Retinal pigment epithelial cell (primary cell): ENCODE results near the gene GAPDHS.
A peak's percentile ranks its signal among the peaks of the same experiment; 100 is the strongest.

Experiments
- DNase-seq: peaks from one replicate; pipeline ENCODE4 v3.0.0-alpha.2; 2010; ENCODE audit warnings: low read depth
- H3K4me3 ChIP-seq: 2 replicates; pipeline ENCODE4 v1.5.1; 2011; ENCODE audit warnings: mild to moderate bottlenecking, low read length, control low read depth, moderate library complexity
- CTCF ChIP-seq: conservative IDR thresholded peaks from 2 replicates; pipeline ENCODE4 v1.5.1; 2011; ENCODE audit warnings: low read depth, low read length, control low read depth, inconsistent platforms

The GAPDHS gene

GRCh38 chr19:35539314-35539713 is 6.1 kb downstream of the GAPDHS start:
- H3K4me3 ChIP-seq, result no peak overlapping the region
- no peak for DNase-seq
- no peak for TF ChIP-seq CTCF

- no peak overlapping the region for H3K4me3 ChIP-seq
- TF ChIP-seq CTCF, result no peak
- DNase-seq, result no peak
Observed at GRCh38 chr19:35539850-35540249, 6.6 kb downstream of the GAPDHS start.

GRCh38 chr19:35540356-35540927 is 7.2 kb downstream of the GAPDHS start:
- no peak for TF ChIP-seq CTCF
- H3K4me3 ChIP-seq, result no peak overlapping the region
- DNase-seq, result no peak

GRCh38 chr19:35542209-35542608 is 9.0 kb downstream of the GAPDHS start:
- no peak for TF ChIP-seq CTCF
- H3K4me3 ChIP-seq, result no peak overlapping the region
- DNase-seq, result no peak

- no peak overlapping the region for H3K4me3 ChIP-seq
- no peak for DNase-seq
- no peak for TF ChIP-seq CTCF
Observed at GRCh38 chr19:35543280-35544109, 10.2 kb downstream of the GAPDHS start.

GRCh38 chr19:35544110-35544802 is 11.0 kb downstream of the GAPDHS start:
- DNase-seq, result no peak
- TF ChIP-seq CTCF, result no peak
- peak overlapping the region; percentile 91 for H3K4me3 ChIP-seq
